ENCODE data around the gene THSD7B.

DNA sequence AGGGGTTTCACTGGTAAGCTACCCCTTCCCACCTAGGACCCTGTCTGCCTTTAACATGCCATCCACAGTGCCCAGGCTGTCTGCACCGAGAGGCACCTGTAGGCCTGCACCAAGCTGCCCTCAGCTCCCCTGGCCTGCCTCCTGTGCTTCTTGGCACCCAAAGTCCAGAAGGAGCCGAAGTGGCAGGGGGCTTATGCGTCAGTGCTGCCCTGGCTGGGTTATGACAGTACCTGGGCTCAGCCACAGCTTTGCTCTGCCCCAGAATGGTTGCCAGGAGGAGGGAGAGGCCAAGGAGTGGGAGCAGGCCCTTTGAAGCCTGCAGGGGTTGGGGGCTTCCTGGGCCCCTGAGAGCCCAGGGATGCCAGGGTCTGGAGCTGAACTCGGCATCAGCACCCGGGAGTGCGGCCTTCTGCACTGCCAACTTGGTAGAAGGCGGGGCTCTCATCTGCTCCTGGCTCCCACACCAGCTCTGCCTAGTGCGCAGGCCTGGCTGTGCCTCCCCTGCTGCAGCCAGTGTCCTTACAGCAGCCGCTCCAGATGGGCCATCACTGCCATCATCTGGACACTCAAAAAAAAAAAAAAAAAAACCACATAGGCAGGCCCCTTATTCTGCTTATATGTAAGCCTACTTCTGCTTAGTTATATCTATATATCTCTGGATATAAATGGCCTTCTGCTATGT is 155.4 kb downstream of the THSD7B start:
- TF ChIP-seq, protein P1, sequence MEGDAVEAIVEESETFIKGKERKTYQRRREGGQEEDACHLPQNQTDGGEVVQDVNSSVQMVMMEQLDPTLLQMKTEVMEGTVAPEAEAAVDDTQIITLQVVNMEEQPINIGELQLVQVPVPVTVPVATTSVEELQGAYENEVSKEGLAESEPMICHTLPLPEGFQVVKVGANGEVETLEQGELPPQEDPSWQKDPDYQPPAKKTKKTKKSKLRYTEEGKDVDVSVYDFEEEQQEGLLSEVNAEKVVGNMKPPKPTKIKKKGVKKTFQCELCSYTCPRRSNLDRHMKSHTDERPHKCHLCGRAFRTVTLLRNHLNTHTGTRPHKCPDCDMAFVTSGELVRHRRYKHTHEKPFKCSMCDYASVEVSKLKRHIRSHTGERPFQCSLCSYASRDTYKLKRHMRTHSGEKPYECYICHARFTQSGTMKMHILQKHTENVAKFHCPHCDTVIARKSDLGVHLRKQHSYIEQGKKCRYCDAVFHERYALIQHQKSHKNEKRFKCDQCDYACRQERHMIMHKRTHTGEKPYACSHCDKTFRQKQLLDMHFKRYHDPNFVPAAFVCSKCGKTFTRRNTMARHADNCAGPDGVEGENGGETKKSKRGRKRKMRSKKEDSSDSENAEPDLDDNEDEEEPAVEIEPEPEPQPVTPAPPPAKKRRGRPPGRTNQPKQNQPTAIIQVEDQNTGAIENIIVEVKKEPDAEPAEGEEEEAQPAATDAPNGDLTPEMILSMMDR (IDR thresholded peaks at IDR 0.05), result peak; percentile 36
- no peak for TF ChIP-seq EZH2phosphoT487 (IDR thresholded peaks at IDR 0.05)

Measured in neural progenitor cell (in vitro differentiated cells).